H1 (cell line): ENCODE data around the gene NAA16. TPM values are rescaled to one million over a fixed set of nuclear protein-coding genes. Genes with fewer than 3 reads are reported as not detected.

Source experiments
- CTCF ChIA-PET: fragments of 300-600 bp; sonication (Branson Sonifier 250); formaldehyde crosslinking; loops from one replicate; lab custom pipeline; 2021; ENCODE audit not compliant: partially characterized antibody; lab: Charles Lee
- POLR2A ChIA-PET: fragments of 300-600 bp; sonication (Branson Sonifier 250); formaldehyde crosslinking; loops from one replicate; lab custom pipeline; 2021; ENCODE audit warnings: inconsistent platforms; ENCODE audit not compliant: partially characterized antibody; lab: Charles Lee
- DNase-seq, 2 experiments: peaks; one replicate each; pipeline versions ENCODE4 v3.0.0 to v3.0.0-alpha.2; 2010 to 2022; ENCODE audit warnings: low spot score in 2 of 2, low read depth in 1 of 2, mixed read lengths in 1 of 2
- FAIRE-seq: peaks from 2 replicates; lab custom pipeline; 2011; peaks lifted over from hg19 to GRCh38; lab: Jason Lieb, UNC
- H2AFZ ChIP-seq: 2 replicates; pipeline ENCODE4 v1.8.1; 2012; ENCODE audit warnings: low read length, inconsistent platforms
- H2AK5ac ChIP-seq: 2 replicates; pipeline ENCODE4 v1.6.1; 2013; ENCODE audit warnings: low read depth, low read length
- H2BK120ac ChIP-seq: replicated peaks from 2 replicates; pipeline ENCODE3; 2013; ENCODE audit warnings: low read depth, low read length, inconsistent platforms
- H2BK12ac ChIP-seq: 2 replicates; pipeline ENCODE4 v1.6.1; 2013; ENCODE audit warnings: low read depth, low read length
- H2BK15ac ChIP-seq: 2 replicates; pipeline ENCODE4 v1.6.1; 2013; ENCODE audit warnings: low read length
- H2BK20ac ChIP-seq: 2 replicates; pipeline ENCODE4 v1.6.1; 2013; ENCODE audit warnings: low read length
- H2BK5ac ChIP-seq: 2 replicates; pipeline ENCODE4 v1.6.1; 2013; ENCODE audit warnings: low read depth, low read length
- H3K14ac ChIP-seq: 2 replicates; pipeline ENCODE4 v1.6.1; 2013; ENCODE audit warnings: inconsistent platforms; ENCODE audit not compliant: insufficient read length
- H3K18ac ChIP-seq: 2 replicates; pipeline ENCODE4 v1.6.1; 2013; ENCODE audit warnings: low read length; ENCODE audit errors: extremely low read depth
- H3K23ac ChIP-seq: 2 replicates; pipeline ENCODE4 v1.6.1; 2013; ENCODE audit warnings: inconsistent platforms; ENCODE audit not compliant: insufficient read length
- H3K23me2 ChIP-seq: 2 replicates; pipeline ENCODE4 v1.6.1; 2013; ENCODE audit warnings: low read depth, low read length
- H3K27ac ChIP-seq: 2 replicates; pipeline ENCODE4 v1.6.1; 2011; ENCODE audit warnings: low read depth, low read length, inconsistent platforms
- H3K27me3 ChIP-seq, 4 experiments: replicated peaks in 1 of 4; 1 replicate in 1 of 4; 2 replicates in 3 of 4; pipeline versions ENCODE4 v1.6.1 to v1.8.1; 2011 to 2013; ENCODE audit warnings: low read length in 3 of 4, mild to moderate bottlenecking in 3 of 4, inconsistent platforms in 2 of 4, mixed read lengths in 2 of 4, moderate library complexity in 1 of 4; ENCODE audit not compliant: control insufficient read depth in 3 of 4, insufficient read depth in 3 of 4; ENCODE audit errors: extremely low read depth in 1 of 4
- H3K36me3 ChIP-seq, 4 experiments: 2 replicates each; pipeline versions ENCODE4 v1.6.1 to v1.8.1; 2011 to 2013; ENCODE audit warnings: mild to moderate bottlenecking in 4 of 4, low read length in 3 of 4, moderate library complexity in 2 of 4, control low read depth in 1 of 4, inconsistent platforms in 1 of 4; ENCODE audit not compliant: insufficient read depth in 4 of 4, control insufficient read depth in 2 of 4
- H3K4ac ChIP-seq: replicated peaks from 2 replicates; pipeline ENCODE3; 2013; ENCODE audit warnings: low read length, low read depth, mixed read lengths, inconsistent platforms; ENCODE audit not compliant: insufficient read length
- H3K4me1 ChIP-seq, 4 experiments: replicated peaks in 1 of 4; 1 replicate in 1 of 4; 2 replicates in 3 of 4; pipeline versions ENCODE4 v1.6.1 to v1.8.1; 2011 to 2013; ENCODE audit warnings: low read length in 3 of 4, inconsistent platforms in 2 of 4, mixed read lengths in 1 of 4; ENCODE audit not compliant: insufficient read depth in 4 of 4, control insufficient read depth in 3 of 4
- H3K4me2 ChIP-seq, 2 experiments: 2 replicates each; pipeline versions ENCODE4 v1.6.1 to v1.8.1; 2011 to 2013; ENCODE audit warnings: low read depth in 2 of 2, low read length in 2 of 2, control low read depth in 1 of 2, inconsistent platforms in 1 of 2, mild to moderate bottlenecking in 1 of 2; ENCODE audit not compliant: insufficient read depth in 1 of 2
- H3K4me3 ChIP-seq, 4 experiments: fragments of 200-600, 300-600 bp in 1 of 4; sonication (generic), shearing (Covaris generic), sonication (Bioruptor Twin) in 1 of 4; 2 replicates each; pipeline versions ENCODE4 v1.5.1 to v1.8.1; 2011 to 2016; ENCODE audit warnings: low read length in 4 of 4, low read depth in 3 of 4, control low read depth in 2 of 4, inconsistent platforms in 2 of 4, mild to moderate bottlenecking in 2 of 4, mixed read lengths in 1 of 4, moderate library complexity in 1 of 4; ENCODE audit not compliant: insufficient read depth in 2 of 4; ENCODE audit errors: extremely low read depth in 1 of 4
- H3K56ac ChIP-seq: replicated peaks from 2 replicates; pipeline ENCODE3; 2013; ENCODE audit warnings: low read depth, mild to moderate bottlenecking, mixed read lengths, low read length, inconsistent platforms; ENCODE audit not compliant: insufficient read length
- H3K79me1 ChIP-seq: 2 replicates; pipeline ENCODE4 v1.6.1; 2013; ENCODE audit warnings: low read depth, low read length, control low read depth
- H3K79me2 ChIP-seq, 2 experiments: 2 replicates each; pipeline versions ENCODE4 v1.6.1 to v1.8.1; 2012 to 2013; ENCODE audit warnings: low read length in 2 of 2, mild to moderate bottlenecking in 2 of 2, inconsistent platforms in 1 of 2; ENCODE audit not compliant: insufficient read depth in 2 of 2, control insufficient read depth in 1 of 2
- H3K9ac ChIP-seq, 4 experiments: replicated peaks in 1 of 4; 1 replicate in 1 of 4; 2 replicates in 3 of 4; pipeline versions ENCODE4 v1.6.1 to v1.8.1; 2011 to 2013; ENCODE audit warnings: low read depth in 3 of 4, low read length in 3 of 4, control low read depth in 2 of 4, mild to moderate bottlenecking in 2 of 4, moderate library complexity in 2 of 4, inconsistent platforms in 1 of 4; ENCODE audit errors: extremely low read depth in 1 of 4
- H3K9me3 ChIP-seq, 2 experiments: 2 replicates each; pipeline versions ENCODE4 v1.6.1 to v1.8.1; 2012 to 2013; ENCODE audit warnings: mild to moderate bottlenecking in 2 of 2, moderate library complexity in 2 of 2, control low read depth in 1 of 2, inconsistent platforms in 1 of 2, low read depth in 1 of 2, low read length in 1 of 2, mixed read lengths in 1 of 2; ENCODE audit not compliant: insufficient read depth in 2 of 2
- H4K20me1 ChIP-seq, 2 experiments: replicated peaks in 1 of 2; 2 replicates each; pipeline versions ENCODE3 to v1.8.1; 2011 to 2013; ENCODE audit warnings: inconsistent platforms in 2 of 2, low read length in 2 of 2, mild to moderate bottlenecking in 1 of 2; ENCODE audit not compliant: insufficient read depth in 2 of 2, control insufficient read depth in 1 of 2
- H4K5ac ChIP-seq: 2 replicates; pipeline ENCODE4 v1.6.1; 2013; ENCODE audit warnings: low read length, low read depth, mixed read lengths, inconsistent platforms; ENCODE audit not compliant: insufficient read length
- H4K8ac ChIP-seq: 2 replicates; pipeline ENCODE4 v1.8.0; 2013; ENCODE audit warnings: mild to moderate bottlenecking, moderate library complexity, low read length, inconsistent platforms; ENCODE audit not compliant: insufficient read depth; ENCODE audit errors: extremely low read depth
- H4K91ac ChIP-seq: replicated peaks from 2 replicates; pipeline ENCODE3; 2013; ENCODE audit warnings: low read length, mixed read lengths, inconsistent platforms; ENCODE audit not compliant: insufficient read length
- CHD1 ChIP-seq: IDR thresholded peaks from 2 replicates; pipeline ENCODE4 v1.6.1; 2012; ENCODE audit warnings: low read depth, low read length, improper control_type of control experiment
- GTF2F1 ChIP-seq: IDR thresholded peaks from 2 replicates; pipeline ENCODE4 v1.6.1; 2012; ENCODE audit warnings: low read depth, low read length, improper control_type of control experiment, borderline replicate concordance
- HDAC6 ChIP-seq: IDR thresholded peaks from one replicate; pipeline ENCODE4 v1.7.1; 2012; ENCODE audit warnings: low read depth, mild to moderate bottlenecking, inconsistent platforms, low read length, moderate library complexity
- RBBP5 ChIP-seq: IDR thresholded peaks from 2 replicates; pipeline ENCODE4 v1.7.1; 2012; ENCODE audit warnings: low read depth, mild to moderate bottlenecking, inconsistent platforms, low read length, moderate library complexity, borderline replicate concordance
- TAF7 ChIP-seq: optimal IDR thresholded peaks from 2 replicates; pipeline ENCODE3; 2011; ENCODE audit warnings: low read depth, mild to moderate bottlenecking, inconsistent platforms, low read length, moderate library complexity, borderline replicate concordance
- TCF12 ChIP-seq: IDR thresholded peaks from 2 replicates; pipeline ENCODE4 v1.6.1; 2011; ENCODE audit warnings: low read depth, mild to moderate bottlenecking, low read length
- WGBS, 2 experiments: shearing (Covaris generic) in 1 of 2; methylation state at CpG; one replicate each; pipeline versions ENCODE4 v1.1.6 to v1.1.7; 2013 to 2015; ENCODE audit warnings: low lambda C conversion rate in 2 of 2, mixed read lengths in 2 of 2, inconsistent platforms in 1 of 2, low coverage in 1 of 2, missing lambda C conversion rate in 1 of 2; ENCODE audit not compliant: insufficient replicate concordance in 2 of 2, insufficient coverage in 1 of 2, insufficient read length in 1 of 2; ENCODE audit errors: extremely low coverage in 1 of 2, missing lambda C conversion rate in 1 of 2; 5-methylcytosine and 5-hydroxymethylcytosine counted together
- polyA plus RNA-seq, 7 experiments: library from polyadenylated mRNA; depleted of rRNA in 3 of 7; stranded (reverse) in 5 of 7; unstranded in 2 of 7; fragments of >200 nt in 5 of 7; fragments of 200-250 nt in 2 of 7; gene quantifications; 1 replicate in 5 of 7; 2 replicates in 1 of 7; 4 replicates in 1 of 7; pipeline versions ENCODE4 v1.2.1 to v1.2.3, GENCODE V29; 2011 to 2013; ENCODE audit warnings: missing spikeins in 2 of 7, mixed read lengths in 2 of 7
- total RNA-seq: library from RNA; stranded (reverse); fragmentation: NEBNext Ultra II Directional; extraction: Animal tissue kit (Norgen Biotek cat#: 25700); gene quantifications from 2 replicates; pipeline ENCODE4 v1.2.1, GENCODE V29; 2021

NAA16 gene
- total and polyA plus RNA-seq, 2 of the 8 experiments (the other 6 are each of a cell fraction or from before 2014, with no cell fraction given) = 11.4 to 40.0 TPM

- Histone ChIP-seq H3K4ac (no peak overlapping the region), H3K23me2 (no peaks in the 10 kb centered on the region), H2AFZ (no peak overlapping the region), H2AK5ac (no peak overlapping the region), H2BK5ac (no peak overlapping the region), H3K14ac (no peak overlapping the region), H3K23ac (no peak overlapping the region), H3K56ac (no peak overlapping the region), H3K79me2 (no peaks in the 10 kb centered on the region), H3K27me3 (no peaks in the 10 kb centered on the region), H2BK15ac (no peak overlapping the region), H4K5ac (no peak overlapping the region), H4K20me1 (no peaks in the 10 kb centered on the region), H2BK12ac (no peak overlapping the region), H3K9me3 (no peaks in the 10 kb centered on the region), H4K91ac (no peak overlapping the region), H2BK120ac (no peak overlapping the region), H3K4me3 (no peak overlapping the region), H3K4me1 (no peaks in the 10 kb centered on the region), H3K4me2 (no peak overlapping the region), H3K9ac (no peak overlapping the region), H3K27ac (no peak overlapping the region), H3K36me3 (no peaks in the 10 kb centered on the region), H3K79me1 (no peaks in the 10 kb centered on the region), H2BK20ac (no peak overlapping the region), H4K8ac (no peak overlapping the region), H3K18ac (no peak overlapping the region)
- ChIA-PET CTCF (interaction anchor here (1.7 kb wide), 1 partner anchor 242 kb away, joined by 3 read pairs; no protein-coding TSS in a partner anchor), POLR2A (no interaction called here)
- DNase-seq (no peak), FAIRE-seq (no peak)
- WGBS, 2 experiments = 64% methylated on average over 1 of the region's 1 CpG; no CpG with 5 or more reads in 1 of the 2 experiments
- TF ChIP-seq TCF12 = no peak
- TF ChIP-seq TAF7 = no peak
- no peak for TF ChIP-seq CHD1
- no peak for TF ChIP-seq RBBP5
- TF ChIP-seq HDAC6 = no peak
- TF ChIP-seq GTF2F1 = no peak
Observed at GRCh38 chr13:41408746-41409145, 97.7 kb downstream of the NAA16 start.
